Globus pallidus (tissue), 1 donor: ENCODE measurements around the gene ADD1.
A peak's percentile ranks its signal among the peaks of the same experiment; 100 is the strongest.

Source experiments
- DNase-seq: peaks from one replicate; pipeline ENCODE4 v3.0.0-alpha.2; 2015; ENCODE audit warnings: low spot score

Gene ADD1

DNA sequence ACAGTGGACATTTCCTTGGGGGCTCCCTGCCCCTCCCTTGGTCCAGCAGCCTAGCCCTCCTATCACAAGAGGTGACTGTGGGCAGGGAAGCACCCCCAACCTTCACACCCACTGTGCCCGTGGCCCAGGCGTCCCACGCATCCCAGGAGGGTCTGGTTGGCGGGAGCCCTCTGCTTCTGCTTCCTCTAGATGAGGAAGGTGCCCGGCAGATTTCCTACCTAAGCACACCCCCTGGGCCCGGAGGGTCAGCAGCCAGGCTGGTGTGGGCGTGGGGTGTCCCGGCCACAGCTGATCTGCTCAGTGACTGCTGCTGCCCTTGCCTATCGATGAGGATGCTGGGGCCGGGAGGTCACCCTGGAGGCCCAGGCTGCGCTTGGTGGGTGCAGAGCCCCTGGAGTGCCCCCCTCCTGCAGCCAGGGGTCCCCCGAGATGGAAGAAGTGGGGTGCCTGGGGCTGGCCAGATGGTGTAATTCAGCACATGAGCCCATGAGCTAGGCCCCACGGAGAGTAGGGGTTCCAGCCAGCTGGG lies 38.6 kb upstream of the ADD1 start:
- no peak for DNase-seq

DNA sequence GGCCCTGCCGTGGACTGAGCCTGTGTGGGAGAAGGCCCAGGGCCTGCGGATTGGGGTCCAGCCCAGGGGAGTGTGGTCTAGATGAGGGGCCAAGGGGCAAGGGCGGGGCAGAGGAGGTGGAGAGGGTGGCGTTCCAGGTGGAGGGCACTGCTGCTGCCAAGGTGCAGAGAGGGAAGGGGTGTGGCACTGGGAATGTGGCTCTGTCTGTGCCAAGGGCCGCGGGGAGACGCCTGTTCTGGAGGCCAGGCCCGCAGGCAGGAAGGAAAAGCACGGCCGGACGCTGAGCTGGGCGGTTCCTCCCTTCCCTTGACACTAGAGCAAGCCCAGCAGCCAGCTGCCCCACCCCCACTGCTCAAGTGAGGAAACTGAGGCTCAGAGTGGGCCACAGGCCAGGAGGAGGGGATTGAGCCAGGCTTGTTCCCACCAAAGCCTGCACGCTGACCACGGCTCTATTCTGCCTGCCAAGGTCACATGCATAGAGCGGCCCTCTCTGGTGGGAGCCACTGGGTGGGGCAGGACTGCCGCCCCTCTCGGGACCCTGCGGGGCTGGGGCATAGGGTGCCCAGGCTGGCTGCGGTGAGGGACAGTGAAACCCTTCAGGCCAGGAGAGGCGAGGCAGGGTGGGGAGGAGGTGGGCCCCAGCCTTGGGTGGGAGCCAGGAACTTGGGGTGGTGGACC lies 37.8 kb upstream of the ADD1 start:
- DNase-seq, result no peak

DNA sequence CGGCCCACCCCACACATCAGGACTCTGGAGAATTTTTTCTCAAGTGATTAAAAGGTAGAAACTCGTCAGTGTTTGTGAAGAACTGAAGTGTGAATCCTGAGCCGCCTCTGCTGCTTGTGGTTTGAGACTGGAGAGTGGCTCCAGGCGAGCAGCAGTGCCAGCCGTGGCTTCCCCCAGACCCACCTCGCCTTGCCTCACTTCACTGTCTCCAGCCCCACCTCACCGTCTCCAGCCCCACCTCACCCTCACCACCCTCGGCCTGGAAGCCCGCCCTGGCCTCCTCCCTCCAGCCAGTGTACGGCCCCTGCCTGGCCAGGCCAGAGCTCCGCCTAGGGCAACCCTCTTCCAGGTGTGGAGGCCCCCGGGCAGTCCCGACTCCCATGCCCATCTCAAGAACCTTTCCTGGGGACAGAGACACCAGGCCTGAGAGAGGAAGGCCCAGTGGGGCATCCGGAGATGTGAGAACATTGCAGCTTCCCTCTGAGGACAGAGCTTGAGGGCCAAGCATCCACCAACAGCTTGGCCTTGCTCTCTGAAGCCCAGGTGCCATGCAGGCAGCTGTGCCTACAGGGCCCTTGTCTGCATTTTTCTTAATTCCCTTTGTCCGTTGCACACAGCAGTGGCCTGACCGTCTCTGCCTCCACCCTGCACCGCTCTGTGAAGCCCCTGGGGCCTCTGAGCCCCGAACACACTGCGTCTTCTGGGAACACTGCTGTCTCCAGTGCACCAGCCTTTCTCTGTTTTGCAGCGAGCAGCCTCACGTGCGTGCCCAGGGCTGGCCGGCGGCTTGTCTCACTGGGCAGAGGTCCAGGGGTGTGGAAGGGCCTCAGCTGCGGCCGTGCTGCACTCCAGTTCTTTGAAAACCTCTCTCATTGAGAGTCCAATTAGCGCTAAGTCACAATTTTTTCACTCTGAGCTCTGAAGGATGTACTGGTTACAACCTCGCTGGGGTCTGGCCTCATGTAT lies 37.0 kb upstream of the ADD1 start:
- DNase-seq, result peak; percentile 67

DNA sequence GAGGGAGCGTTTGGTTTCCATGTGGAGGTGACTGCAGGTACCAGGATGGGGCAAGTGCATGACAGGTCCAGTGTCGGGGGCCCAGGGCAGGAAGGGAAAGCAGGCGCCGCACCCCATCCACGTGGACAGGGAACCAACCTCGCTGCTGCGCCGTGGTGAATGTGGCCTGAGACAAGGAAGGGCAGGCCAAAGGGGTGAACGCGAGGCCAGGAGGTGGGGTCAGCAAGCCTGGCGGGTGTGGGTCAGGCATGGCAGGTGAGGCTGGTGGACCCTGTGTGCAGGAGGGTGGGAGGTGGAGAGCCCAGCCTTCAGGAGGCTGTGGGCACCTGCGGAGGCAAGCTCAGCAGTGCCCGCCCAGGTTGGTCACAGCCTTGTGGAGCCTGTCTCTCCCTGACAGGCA lies 36.1 kb upstream of the ADD1 start:
- DNase-seq, result no peak

DNA sequence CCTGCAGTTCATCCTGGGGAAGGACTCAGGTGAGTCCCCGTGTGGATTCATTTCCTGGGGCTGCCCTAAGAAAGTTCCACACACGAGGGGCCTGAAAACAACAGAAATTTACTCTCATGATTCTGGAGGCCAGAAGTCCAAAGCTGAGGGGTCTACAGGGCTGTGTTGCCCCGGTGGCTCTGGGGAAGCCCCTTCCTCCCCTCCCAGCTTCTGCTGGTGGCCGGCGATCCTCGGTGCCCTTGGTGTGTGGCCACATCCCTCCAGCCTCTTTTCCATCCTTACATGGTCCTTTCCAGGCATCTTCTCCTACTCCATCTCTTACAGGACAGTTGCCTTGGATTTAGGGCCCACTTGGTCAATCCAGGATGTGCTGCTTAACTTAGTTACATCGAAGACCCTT lies 35.6 kb upstream of the ADD1 start:
- DNase-seq, result no peak

DNA sequence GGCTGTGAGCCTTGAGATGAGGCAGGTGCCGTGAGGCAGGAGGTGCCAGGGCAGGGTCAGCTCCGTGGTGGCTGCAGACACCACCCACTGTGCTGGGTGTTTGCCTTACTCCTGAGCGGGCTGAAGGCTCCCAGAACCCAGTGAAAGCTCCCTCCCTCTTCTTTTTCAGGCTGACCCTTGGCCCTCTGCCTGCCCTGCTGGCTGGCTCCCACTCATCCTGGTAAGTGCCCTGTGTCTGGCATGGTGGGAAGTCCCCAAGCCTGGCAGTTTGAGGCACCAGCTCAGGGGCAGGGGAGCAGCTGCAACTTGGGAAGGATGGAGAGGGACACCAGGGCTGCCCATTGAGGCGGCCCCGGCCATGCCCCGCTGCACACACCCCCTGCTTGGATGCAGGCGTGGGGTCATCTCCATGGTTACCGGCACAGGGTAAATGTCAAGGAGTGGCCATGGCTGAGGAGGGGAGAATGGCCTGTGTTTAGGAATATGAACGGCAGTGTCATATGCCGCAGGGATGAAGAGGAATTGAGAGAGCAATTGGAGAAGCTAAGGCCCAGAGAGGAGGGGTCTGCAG lies 33.9 kb upstream of the ADD1 start:
- DNase-seq, result no peak

DNA sequence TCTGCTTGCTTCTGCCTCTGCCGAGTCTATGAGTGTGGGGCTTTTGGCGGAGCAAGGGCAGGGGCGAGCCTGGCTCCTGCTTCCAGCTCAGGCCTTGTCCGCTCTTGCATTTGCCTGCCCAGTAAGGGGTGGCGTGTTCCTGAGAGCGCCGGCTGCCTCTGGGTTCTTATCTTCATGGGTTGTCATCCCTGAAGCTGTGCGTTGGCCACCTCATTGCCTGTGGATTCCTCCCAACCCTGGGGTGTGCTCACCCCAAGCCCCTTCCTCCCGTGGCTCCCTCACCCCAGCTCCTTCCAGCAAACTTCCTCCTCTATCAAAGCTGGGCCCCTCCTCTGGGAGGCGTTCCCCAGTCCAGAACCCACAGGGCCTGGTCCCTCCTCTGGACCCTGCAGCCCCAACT lies 33.3 kb upstream of the ADD1 start:
- no peak for DNase-seq

DNA sequence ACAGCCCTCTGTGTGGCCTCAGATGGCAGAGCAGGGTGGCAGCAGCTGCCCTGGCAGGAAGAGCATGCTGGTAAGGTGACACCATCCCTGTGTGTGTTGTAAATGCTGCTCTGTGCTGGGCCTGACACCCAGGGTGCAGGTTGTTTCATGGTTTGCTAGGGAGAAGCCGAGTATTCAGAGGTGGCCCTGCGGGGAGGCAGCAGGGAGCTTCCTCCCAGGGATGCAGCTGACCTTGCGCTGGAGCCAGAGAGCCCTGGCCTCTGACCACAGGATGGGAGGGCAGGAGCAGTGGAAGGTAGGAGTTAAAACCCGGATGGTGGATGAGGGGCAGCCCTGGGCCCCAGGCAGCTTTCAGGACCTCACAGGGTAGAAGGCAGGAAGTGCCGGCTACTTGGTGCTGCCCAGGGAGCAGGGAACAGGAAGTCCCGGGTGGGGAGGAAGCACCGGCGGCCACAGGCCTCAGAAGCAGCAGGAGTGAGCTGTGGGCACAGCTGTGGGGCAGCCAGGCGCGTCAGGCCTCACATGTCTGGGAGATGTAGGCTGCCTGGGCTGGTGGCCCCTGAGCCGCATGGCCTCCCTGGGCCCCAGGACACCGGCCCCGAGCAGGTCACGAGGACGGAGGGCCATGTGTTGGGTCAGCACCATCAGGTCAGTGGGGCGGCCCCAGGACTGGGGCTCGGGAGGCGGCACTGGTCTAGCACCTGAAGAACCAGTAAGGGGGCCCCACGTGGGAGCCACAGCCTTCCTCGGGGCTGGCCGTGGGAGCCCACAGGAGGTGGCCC lies 31.6 kb upstream of the ADD1 start:
- peak; percentile 54 for DNase-seq

DNA sequence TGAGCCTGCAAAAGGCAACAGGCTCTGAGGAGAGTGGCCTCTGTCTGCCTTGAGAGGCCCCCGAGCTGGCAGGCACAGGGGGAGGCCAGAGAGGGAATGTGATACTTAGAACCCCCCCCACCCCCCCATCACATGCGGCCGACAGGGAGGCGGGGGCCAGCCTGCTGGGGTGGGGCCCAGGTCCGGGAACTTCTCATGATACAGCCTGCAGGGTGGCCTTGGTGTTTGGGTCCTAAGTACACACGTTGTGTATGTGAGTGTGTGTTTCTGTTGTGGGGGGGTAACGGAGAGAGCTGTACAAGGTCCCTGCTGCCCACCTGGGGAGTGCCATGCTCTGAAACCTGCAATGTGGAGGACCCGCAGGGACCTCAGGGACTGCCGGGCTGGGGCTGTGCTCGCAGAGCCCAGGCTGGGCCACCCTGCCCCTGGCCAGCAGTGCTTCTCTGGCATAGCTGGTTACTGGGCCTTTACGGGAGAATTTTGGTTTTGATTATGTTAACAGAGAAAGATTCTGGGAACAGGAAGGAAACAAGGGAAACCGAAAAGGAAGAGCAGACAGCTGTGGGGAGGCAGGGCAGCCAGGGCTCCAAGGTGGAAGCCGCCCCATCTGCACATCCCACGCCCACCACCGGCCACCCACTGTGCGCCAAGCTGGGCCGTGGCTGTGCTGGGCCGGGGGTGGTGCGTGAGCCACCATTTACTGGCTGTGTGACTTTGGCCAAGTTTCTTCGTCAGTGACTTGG lies 30.9 kb upstream of the ADD1 start:
- DNase-seq, result no peak

DNA sequence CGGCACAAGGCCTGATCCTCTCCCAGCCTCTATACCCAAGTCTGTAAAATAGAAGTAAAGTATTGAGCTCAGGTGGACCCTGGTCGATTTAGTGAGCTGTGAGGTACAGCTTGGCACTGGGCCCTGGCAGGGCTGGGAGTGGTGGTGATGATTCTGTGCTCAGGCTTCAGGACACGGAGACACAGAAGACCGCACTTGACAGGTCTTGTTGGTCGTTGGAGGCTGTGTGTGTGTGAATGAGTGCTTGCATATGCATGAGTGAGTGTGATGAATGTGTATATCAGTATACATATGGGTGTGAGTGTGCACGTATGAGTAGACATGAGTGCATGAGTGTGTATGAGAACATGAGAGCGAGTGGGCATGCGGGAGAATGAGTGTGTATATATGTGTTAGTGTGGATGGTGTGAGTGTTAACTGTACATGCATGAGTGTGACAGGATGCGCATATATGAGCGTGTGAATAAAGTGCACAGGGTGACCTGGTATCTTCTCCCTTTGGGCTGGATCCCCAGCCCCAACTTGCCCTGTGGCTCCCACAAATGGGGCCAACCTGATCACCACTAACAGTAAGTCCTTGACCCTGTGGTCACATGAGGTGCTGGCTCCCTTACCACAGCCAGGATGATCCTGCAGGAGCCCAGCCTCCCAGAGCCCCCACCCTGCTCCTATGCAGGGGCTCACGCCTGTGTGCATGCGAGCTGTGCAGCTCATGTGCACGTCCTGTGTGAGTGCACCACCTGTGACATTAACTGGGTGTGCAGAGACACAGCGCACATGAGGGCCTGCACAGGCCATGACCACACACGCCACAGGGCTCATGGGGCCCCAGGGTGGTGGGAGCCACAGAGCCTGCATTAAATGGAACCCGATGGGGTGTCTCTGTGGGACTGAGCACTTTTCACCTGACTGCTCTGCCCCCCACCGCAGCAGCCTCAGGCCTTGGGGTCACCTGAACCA lies 29.9 kb upstream of the ADD1 start:
- no peak for DNase-seq

DNA sequence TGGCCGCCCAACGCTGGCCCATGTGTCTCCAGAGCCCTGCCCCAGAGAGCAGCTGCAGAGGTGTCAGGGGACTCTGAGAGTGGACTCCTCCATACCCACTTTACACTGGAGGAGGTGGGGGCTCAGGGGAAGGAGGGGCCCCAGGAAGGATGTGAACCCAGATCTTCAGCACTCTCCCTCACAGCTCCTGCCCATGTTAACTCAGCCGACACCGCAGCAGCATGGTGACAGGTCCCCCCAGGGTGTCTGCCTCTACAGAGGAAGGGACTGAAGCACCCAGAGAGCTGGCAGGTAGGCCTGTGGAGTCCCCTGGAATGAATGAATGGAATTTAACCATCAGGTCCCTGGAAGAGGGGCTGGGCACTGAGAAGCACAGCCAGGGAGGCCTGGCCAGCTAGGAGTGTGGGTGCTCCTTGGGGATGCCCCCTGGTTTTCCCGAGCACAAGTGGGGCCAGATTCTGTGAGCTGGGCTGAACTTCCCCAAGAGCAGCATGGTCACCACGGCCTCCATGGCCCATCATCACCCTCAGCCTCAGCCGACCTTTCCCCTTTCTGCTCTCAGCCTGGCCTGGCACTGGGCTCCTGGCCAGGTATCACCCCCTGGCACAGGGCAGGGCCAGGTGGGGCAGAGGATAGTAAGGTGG lies 28.9 kb upstream of the ADD1 start:
- DNase-seq, result no peak

DNA sequence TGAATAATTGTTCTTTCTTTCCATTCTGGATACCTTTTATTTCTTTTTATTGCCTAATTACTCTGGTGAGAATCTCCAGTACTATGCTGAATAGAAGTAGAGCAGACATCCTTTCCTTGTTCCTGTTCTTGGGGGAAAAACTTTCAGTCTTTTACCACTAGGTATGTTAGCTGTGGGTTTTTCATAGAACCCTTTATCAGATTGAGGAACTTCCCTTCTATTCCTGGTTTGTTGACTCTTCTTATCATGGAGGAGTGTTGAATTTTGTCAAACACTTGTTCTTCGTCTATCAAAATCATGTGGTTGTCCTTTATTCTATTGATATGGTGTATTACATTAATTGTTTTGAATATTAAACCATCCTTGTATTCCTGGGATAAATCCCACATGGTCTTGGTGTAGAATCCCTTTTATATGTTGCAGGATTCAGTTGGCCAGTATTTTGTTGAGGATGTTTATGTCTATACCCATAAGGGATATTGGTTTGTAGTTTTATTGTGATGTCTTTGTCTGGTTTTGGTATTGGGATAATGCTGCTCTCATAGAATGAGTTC lies 27.2 kb upstream of the ADD1 start:
- no peak for DNase-seq

DNA sequence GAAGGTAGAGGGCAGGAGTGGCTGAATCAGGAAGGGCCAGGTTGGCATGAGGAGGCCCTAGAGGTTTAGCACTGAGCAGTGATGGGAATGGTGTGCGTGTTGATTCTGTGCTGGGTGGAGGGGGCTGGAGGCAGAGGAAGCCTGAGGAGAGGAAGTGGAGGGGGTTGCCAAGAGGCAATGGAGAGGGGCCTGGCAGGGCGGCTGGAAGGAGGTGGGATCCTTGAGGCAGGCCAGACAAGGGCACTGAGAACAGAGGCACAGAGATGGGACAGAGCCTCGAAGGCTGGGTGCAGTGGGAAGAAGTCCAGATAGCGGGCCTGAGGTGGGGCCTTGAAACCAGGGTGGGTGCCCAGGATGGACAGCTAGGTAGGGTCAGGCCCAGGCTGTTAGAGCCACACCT lies 26.5 kb upstream of the ADD1 start:
- no peak for DNase-seq

DNA sequence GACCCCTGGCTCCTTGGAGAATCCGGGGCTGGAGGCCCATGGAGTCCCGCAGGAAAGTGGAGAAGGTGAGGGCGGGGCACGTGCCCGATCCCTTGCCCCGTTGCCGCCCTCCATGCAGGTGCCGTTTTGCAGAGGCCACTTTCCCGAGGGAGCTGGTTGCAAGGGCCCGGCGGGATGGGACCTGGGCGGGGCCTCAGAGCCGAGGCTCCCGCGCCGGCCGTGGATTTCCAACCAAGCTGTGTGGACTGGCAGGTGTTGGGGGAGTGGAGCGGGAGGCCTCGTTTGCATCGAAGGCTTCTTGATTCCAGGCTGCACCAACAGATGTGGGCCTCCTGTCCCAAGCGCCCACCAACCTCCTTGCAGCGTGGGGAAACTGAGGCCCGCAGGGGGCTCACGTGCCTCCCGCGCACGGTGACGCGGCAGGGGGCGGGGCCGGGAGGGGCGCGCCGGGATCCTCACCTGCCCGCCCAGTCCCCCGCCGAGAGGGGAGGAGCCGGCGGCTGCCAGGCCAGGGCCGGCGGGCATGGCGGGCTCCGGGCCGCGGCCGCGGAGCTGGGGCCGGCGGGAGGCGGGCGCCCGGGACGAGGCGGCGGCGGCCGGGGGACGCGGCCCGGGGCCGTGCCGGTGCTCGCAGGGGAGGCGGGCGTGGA lies 25.8 kb upstream of the ADD1 start:
- DNase-seq, result no peak

DNA sequence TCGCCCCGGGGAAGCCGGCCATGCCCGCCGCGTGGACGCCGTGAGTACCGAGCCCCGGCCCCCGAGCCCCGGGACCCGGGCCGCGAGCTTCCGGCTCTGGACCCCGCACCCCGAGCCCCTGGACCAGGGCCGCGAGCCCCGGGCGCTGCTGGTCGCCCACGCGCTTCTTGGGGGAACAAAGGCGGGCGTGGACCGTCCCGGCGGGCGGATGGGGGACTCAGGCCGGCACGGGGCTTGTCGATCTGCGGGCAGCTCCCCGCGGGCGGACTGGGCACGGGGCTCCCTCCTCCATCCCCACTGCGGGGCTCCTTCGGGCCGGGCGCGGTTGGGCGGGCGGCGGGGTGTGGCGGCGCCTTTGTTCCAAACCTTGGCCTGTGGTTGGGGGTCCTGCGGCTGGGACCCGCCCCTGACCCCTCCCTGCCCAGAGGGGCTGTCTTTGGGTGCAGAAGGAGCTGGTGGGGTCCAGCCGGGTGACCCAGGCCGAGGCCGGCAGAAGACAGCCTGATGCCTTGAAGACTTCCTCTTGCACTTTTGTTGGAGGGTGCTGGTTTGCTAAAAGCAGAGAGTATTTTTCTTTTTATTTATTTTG lies 25.2 kb upstream of the ADD1 start:
- no peak for DNase-seq

DNA sequence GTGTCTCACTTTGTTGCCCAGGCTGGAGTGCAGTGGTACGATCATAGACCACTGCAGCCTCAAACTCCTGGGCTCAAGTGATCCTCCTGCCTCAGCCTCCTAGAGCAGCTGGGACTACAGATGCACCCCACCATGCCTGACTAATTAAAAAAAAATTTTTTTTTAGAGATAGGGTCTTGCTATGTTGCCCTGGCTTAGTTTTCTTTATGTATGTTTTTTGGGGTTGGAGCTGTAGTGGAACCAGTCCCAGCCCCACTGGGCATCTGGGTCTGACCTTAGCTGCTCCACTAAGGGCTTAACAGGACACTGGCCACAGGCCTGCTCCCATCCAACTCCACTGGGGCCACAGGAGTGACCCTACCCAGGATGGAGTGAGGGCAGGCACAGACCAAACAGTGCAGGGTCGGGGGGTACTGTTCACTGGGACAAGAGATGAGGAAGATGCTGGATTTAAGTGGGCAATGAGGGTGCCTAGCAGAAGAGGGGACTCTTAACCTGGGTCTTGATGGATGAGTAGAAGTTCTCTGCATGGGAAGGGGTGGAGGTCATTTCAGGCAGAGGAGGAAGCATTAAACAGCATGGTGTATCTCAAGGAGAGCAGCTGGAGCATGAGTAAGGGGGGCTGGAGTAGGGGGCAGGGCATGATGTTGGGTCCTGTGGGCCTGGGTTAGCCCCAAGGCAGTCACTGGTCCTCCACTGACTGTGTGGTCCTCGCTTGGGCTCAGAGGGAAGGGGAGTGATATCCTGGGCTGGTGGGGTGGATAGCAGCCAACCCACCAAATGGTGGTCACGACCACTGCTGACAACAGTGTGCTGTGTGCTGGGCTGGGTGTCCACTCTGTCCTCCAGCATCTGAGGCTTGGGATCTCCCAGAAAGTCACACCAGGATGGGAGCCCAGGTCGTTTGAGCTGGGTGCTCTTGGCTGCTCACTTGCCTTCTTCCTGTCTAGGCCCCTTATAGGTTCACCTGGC lies 24.1 kb upstream of the ADD1 start:
- DNase-seq, result no peak
